A549 (cell line): ENCODE results near the gene ZNF79.

Experiments
- CTCF ChIP-seq: fragments of >200 bp; sonication (Bioruptor Twin); formaldehyde crosslinking; IDR thresholded peaks from 3 replicates; pipeline ENCODE4 v1.5.1; 2016
- HEYL ChIP-seq: fragments of 250-450 bp; sonication (Bioruptor Pico); IDR thresholded peaks from 2 replicates; pipeline ENCODE4 v1.8.0; 2021; ENCODE audit warnings: mild to moderate bottlenecking, moderate library complexity
- HMGXB4 ChIP-seq: fragments of 250-450 bp; sonication (Bioruptor Pico); IDR thresholded peaks from 2 replicates; pipeline ENCODE4 v1.5.0; 2021; ENCODE audit warnings: mild to moderate bottlenecking, moderate library complexity, borderline replicate concordance
- MAX ChIP-seq: IDR thresholded peaks from 2 replicates; pipeline ENCODE4 v1.6.1; 2012
- POLR2A ChIP-seq: IDR thresholded peaks from 2 replicates; pipeline ENCODE4 v1.6.1; 2012; ENCODE audit warnings: mild to moderate bottlenecking, low read length
- USF2 ChIP-seq: fragments of 450-650 bp; IDR thresholded peaks from 2 replicates; pipeline ENCODE4 v1.6.1; 2014; ENCODE audit warnings: antibody characterized with exemption

GRCh38 chr9:127492616-127493015 is 68.4 kb downstream of the ZNF79 start:
- TF ChIP-seq CTCF (no peak), HMGXB4 (CRISPR knock-in tag) (no peak), MAX (no peak), HEYL (CRISPR knock-in tag) (no peak), POLR2A (no peak), USF2 (no peak)
